HG03108 (cell line): ENCODE data around the gene MAST2.
A peak's percentile ranks its signal among the peaks of the same experiment; 100 is the strongest.
"Not testable (repeated sequence)": the region's sequence is repeated elsewhere in the genome, so short reads cannot be mapped to it uniquely, and the experiment has no call there.

ENCODE experiments used
- ATAC-seq: cut with Tn5 transposase; IDR thresholded peaks from one replicate; pipeline ENCODE4 v1.9.1; 2021; ENCODE audit warnings: moderate library complexity; ENCODE audit not compliant: unreplicated experiment

Gene MAST2

DNA sequence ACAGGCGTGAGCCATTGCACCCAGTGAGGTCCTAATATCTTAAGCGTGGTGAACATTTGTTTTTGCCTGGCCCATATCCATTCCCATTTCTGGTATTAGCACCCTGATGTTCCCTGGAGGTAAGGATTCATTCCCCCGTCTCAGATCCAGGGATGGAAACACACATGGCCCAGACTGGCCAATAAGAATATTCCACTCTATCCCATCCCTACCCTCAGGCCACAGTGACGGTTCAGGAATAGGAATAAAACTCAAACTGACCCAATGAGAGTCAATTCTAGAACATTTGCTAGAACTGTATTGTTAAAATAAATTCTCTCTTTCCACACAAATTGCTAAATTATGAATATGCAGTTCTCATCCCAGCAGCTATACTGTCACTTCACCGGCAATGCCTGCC lies 252.9 kb downstream of the MAST2 start:
- no peak for ATAC-seq

DNA sequence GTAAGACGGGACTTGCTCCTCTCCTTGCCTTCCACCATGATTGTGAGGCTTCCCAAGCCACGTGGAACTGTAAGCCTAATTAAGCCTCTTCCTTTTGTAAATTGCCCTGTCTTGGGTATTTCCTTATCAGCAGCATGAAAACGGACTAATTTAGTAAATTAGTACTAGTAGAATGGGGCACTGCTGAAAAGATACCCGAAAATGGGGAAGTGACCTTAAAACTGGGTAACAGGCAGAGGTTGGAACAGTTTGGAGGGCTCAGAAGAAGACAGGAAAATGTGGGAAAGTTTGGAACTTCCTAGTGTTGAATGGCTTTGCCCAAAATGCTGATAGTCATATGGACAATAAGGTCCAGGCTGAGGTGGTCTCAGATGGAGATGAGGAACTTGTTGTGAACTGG lies 253.8 kb downstream of the MAST2 start:
- not testable (repeated sequence) for ATAC-seq

GRCh38 chr1:46057781-46058180 lies 254.4 kb downstream of the MAST2 start:
- no peak for ATAC-seq

DNA sequence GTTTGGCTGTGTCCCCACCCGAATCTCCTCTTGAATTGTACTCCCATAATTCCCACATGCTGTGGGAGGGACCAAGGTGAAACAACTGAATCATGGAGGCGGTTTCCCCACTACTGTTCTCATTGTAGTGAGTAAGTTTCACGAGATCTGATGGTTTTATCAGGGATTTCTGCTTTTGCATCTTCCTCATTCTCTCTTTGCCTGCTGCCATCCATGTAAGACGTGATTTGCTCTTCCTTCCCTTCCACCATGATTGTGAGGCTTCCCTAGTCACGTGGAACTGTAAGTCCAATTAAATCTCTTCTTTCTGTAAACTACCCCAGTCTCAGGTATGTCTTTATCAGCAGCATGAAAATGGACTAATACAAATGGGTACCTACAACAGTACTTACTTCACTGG lies 255.5 kb downstream of the MAST2 start:
- ATAC-seq: no peak

- ATAC-seq: no peak
These were observed 257.7 kb downstream of the MAST2 start for GRCh38 chr1:46061146-46061545.

GRCh38 chr1:46062651-46063319 lies 259.4 kb downstream of the MAST2 start:
- no peak for ATAC-seq

- ATAC-seq: no peak
These were observed 261.3 kb downstream of the MAST2 start for GRCh38 chr1:46064708-46065107.

DNA sequence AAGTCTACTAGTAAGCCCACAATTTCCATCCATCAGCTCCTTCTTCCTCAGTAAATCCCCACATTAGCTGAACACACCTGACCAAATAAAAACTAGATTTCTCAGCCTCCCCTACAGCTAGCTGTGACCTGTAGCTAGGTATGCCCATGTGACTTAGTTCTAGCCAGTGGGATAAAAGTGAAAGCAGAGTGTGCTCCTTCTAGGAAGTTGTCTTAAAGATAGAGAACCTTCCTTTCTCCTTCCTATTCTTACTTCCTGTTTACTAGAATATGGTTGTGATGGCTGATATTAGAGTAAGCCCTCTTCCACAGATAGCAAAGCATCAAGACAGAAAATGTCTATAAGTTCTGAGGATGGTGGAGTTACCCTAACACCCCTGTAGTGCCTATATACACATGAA lies 262.0 kb downstream of the MAST2 start:
- ATAC-seq: no peak

DNA sequence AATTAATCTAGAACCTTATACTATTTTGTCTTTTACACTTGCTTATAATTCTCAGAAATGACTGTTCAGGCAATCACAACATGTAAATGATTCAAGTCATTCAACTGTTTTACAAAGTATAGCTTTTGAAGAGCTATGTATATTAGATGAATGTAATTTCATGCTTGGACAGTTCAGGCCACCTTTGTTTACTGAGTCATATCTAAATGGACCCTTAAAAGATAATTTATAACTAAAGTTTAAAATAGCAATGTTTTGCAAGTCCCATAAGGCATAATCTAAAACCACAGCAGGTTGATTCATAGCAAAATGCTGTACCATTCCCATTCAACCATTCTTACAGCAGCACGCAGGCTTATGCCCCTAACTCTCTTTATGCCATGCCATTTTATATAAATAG lies 264.2 kb downstream of the MAST2 start:
- peak; percentile 35 for ATAC-seq

- ATAC-seq: no peak
These were observed 265.1 kb downstream of the MAST2 start for GRCh38 chr1:46068525-46068924.

DNA sequence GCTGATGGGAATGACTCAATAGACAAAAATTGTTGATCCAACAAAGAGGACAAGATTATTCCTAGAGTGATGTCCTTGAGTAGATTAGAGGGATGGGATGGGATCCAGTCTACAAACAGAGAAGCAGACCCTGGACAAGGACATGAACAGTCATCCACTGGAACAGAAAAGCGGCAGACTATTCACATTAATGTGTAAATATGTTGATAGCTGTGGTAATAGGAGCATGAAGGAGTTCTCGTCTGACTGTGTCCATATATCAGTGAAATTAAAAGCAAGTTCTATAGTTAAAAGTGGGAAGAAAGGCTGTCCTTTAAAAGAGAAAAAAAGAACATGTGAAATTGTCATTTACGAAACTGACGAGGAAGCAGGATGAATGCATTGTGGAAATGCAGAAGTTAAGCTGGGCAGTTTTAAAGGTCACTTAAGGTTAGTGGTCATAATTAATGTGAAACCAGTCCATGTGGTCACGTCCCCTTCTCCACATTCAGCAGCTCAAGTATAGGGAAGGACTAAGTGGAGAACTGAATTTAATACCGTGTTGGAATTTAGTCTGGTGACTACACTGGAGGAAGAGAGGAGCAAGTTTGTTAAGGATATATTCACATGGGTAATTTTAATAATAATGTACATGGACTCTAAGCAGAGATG lies 266.9 kb downstream of the MAST2 start:
- no peak for ATAC-seq

DNA sequence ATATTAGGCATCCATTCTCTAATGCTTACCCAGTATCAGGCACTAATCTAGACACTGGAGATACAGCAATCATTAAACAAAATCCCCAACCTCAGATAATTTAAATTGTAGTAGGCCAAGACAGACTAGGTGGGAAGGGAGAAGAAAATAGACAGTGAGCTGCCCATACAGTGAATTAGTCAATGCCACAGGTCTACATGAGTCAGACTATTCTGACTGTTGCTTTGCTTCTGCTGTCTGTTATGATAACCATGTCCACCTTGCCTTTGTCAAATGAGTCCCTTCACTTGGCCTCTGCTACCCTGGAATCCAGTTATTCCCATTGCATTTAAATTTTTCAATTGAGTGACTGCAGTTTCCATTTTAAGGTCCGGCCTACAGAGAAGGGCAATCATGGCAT lies 269.6 kb downstream of the MAST2 start:
- ATAC-seq: no peak

GRCh38 chr1:46076343-46076742 lies 272.9 kb downstream of the MAST2 start:
- ATAC-seq: no peak

DNA sequence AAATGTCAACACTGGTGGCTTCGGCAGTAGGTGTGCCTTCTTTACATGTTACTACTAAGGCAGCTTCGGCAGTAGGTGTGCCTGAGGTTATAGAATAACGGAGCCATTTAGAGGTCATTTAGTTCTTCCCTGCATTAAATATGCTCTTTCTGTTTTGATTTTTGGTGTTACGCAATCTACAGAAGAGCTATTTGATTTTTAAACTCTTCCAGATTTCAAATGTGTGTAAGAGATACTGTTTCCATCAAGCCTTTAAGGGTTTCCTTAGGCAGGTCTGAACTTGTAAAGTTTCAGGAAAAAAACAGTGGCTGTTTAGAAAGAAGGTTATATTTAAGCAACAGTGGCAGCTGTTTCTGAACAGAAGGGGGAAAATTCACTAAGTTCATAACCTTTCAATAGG lies 274.2 kb downstream of the MAST2 start:
- no peak for ATAC-seq

DNA sequence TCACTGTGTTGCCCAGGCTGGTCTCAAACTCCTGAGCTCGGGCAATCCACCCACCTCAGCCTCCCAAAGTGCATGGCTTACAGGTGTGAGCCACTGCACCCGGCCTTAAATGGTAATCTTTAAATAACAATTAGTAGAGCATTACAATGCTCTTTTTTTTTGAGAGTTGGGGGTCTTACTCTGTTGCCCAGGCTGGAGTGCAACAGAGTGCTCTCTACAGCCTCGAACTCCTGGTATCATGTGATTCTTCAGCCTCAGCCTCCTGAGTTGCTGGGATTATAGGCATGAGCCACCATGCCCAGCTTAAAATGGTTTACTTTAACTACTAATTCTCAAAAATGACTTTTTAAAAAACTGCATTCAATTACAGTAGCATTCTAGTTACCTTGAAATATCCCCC lies 276.8 kb downstream of the MAST2 start:
- ATAC-seq: no peak

- ATAC-seq: no peak
These were observed 277.8 kb downstream of the MAST2 start for GRCh38 chr1:46081206-46081605.

DNA sequence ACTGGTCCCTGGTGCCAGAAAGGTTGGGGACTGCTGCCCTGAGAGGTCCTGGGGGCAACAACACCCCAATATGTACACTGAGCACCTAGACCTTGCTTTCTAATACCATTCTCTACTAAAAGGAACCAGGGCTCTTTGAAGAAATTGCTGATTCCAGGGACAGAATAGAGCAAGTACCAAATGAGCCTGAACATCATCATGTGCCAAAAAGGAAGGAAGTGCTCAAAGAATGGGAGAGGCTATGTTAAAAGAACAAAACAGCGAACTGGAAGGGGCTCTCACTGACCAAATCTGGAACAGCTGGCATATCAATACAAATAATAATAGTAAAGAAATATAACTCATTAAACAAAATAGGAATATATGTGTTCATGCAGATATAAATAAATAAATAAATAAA lies 278.2 kb downstream of the MAST2 start:
- no peak for ATAC-seq

DNA sequence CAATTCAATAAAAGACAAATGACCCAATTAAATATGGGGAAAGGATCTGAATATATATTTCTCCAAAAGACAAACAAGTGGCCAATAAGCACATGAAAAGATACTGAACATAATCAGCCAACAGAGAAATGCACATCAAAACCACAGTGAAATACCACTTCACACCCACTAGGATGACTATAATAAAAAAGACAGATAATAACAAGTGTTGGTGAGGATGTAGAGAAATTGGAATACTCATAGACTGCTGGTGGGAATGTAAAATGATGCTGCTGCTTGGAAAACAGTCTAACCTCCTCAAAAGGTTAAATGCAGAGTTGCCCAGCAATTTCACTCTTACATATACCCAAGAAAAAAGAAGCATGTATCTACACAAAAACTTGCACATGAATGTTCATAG lies 280.2 kb downstream of the MAST2 start:
- no peak for ATAC-seq

DNA sequence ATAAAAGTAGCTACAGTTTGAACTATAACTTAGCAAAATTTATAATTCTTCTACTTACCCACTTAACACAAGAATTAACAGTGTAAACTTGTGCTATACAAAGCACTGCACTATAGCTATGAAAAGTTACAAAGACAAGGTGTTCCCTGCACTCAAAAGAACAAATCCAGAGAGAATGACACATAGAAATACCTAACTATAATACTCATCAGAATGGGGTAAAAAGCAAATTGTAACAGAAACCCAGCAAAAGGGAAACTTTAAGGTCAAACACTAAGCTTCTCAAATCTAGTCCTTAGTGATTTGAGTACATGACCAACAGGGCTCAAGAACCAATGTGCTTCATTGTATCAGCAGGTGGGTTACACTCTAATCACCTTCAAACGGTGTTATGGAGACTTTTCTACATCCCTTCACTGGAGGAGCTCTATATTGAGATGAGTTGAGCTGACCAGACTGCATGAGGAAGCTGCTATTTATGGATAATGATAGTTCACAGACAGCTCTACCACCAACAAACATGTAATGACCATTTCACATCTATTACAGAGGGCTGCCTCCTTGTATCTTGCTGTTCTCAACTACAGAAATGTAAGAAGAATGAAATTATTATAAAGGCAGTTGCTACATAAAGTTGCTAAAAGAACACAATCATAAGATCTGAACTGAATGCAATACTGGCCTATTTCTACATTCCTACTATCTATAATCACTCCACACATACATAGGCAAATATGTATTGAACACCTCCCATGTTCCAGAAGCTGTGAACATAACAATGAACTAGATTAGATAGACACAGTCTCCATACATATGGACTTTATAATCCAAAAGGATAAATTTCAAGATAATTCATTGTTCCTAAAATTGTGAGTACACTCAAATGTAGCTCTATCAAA lies 281.4 kb downstream of the MAST2 start:
- ATAC-seq: no peak
